Measurements from ENCODE around the gene SNED1.
"Not testable (repeated sequence)": the region's sequence is repeated elsewhere in the genome, so short reads cannot be mapped to it uniquely, and the experiment has no call there.

Gene SNED1

GRCh38 chr2:240968731-240969624 is 29.4 kb upstream of the SNED1 start:
- no peaks in the 10 kb centered on the region for H3K9me3 ChIP-seq (ENCODE audit: control insufficient read depth, insufficient read depth, low read depth, low read length)
- no peak overlapping the region for H3K4me3 ChIP-seq (ENCODE audit: low read depth, low read length)
- no peaks in the 10 kb centered on the region; the same call in 1 of the 2 replicates for H3K27me3 ChIP-seq (ENCODE audit: control insufficient read depth, insufficient read depth, low read length)
- no peaks in the 10 kb centered on the region for H3K4me1 ChIP-seq (ENCODE audit: control insufficient read depth, insufficient read depth, low read length)
- no peak overlapping the region for H3K27ac ChIP-seq (ENCODE audit: low read depth, low read length)
- H3K9ac ChIP-seq (ENCODE audit: low read length) = no peak overlapping the region
- no peaks in the 10 kb centered on the region for H3K36me3 ChIP-seq (ENCODE audit: control insufficient read depth, insufficient read depth, low read length)

GRCh38 chr2:240970104-240970503 is 28.3 kb upstream of the SNED1 start:
- Histone ChIP-seq H3K27ac (ENCODE audit: low read depth, low read length) (no peak overlapping the region), H3K4me1 (ENCODE audit: control insufficient read depth, insufficient read depth, low read length) (no peaks in the 10 kb centered on the region), H3K4me3 (ENCODE audit: low read depth, low read length) (no peak overlapping the region), H3K36me3 (ENCODE audit: control insufficient read depth, insufficient read depth, low read length) (no peaks in the 10 kb centered on the region), H3K9me3 (ENCODE audit: control insufficient read depth, insufficient read depth, low read depth, low read length) (no peaks in the 10 kb centered on the region), H3K9ac (ENCODE audit: low read length) (no peak overlapping the region), H3K27me3 (ENCODE audit: control insufficient read depth, insufficient read depth, low read length) (no peaks in the 10 kb centered on the region; the same call in 1 of the 2 replicates)

GRCh38 chr2:240970816-240971215 is 27.6 kb upstream of the SNED1 start:
- Histone ChIP-seq H3K9me3 (ENCODE audit: control insufficient read depth, insufficient read depth, low read depth, low read length) (no peaks in the 10 kb centered on the region), H3K9ac (ENCODE audit: low read length) (no peak overlapping the region), H3K27me3 (ENCODE audit: control insufficient read depth, insufficient read depth, low read length) (no peaks in the 10 kb centered on the region; the same call in 1 of the 2 replicates), H3K4me3 (ENCODE audit: low read depth, low read length) (no peak overlapping the region), H3K4me1 (ENCODE audit: control insufficient read depth, insufficient read depth, low read length) (no peaks in the 10 kb centered on the region), H3K27ac (ENCODE audit: low read depth, low read length) (no peak overlapping the region), H3K36me3 (ENCODE audit: control insufficient read depth, insufficient read depth, low read length) (no peaks in the 10 kb centered on the region)

- Histone ChIP-seq H3K9ac (ENCODE audit: low read length) (no peak overlapping the region), H3K36me3 (ENCODE audit: control insufficient read depth, insufficient read depth, low read length) (no peaks in the 10 kb centered on the region), H3K27ac (ENCODE audit: low read depth, low read length) (no peak overlapping the region), H3K4me3 (ENCODE audit: low read depth, low read length) (no peak overlapping the region), H3K9me3 (ENCODE audit: control insufficient read depth, insufficient read depth, low read depth, low read length) (no peaks in the 10 kb centered on the region), H3K27me3 (ENCODE audit: control insufficient read depth, insufficient read depth, low read length) (no peaks in the 10 kb centered on the region; the same call in 1 of the 2 replicates), H3K4me1 (ENCODE audit: control insufficient read depth, insufficient read depth, low read length) (no peaks in the 10 kb centered on the region)
Observed at GRCh38 chr2:240972201-240972600, 26.2 kb upstream of the SNED1 start.

GRCh38 chr2:240972636-240973521 is 25.5 kb upstream of the SNED1 start:
- Histone ChIP-seq H3K4me3 (ENCODE audit: low read depth, low read length) (no peak overlapping the region), H3K27ac (ENCODE audit: low read depth, low read length) (no peak overlapping the region), H3K4me1 (ENCODE audit: control insufficient read depth, insufficient read depth, low read length) (no peaks in the 10 kb centered on the region), H3K9ac (ENCODE audit: low read length) (no peak overlapping the region), H3K9me3 (ENCODE audit: control insufficient read depth, insufficient read depth, low read depth, low read length) (no peaks in the 10 kb centered on the region), H3K27me3 (ENCODE audit: control insufficient read depth, insufficient read depth, low read length) (no peaks in the 10 kb centered on the region; the same call in 1 of the 2 replicates), H3K36me3 (ENCODE audit: control insufficient read depth, insufficient read depth, low read length) (no peaks in the 10 kb centered on the region)

GRCh38 chr2:240974771-240975572 is 23.4 kb upstream of the SNED1 start:
- Histone ChIP-seq H3K9me3 (ENCODE audit: control insufficient read depth, insufficient read depth, low read depth, low read length) (no peaks in the 10 kb centered on the region), H3K4me1 (ENCODE audit: control insufficient read depth, insufficient read depth, low read length) (no peaks in the 10 kb centered on the region), H3K4me3 (ENCODE audit: low read depth, low read length) (no peak overlapping the region), H3K36me3 (ENCODE audit: control insufficient read depth, insufficient read depth, low read length) (no peaks in the 10 kb centered on the region), H3K27me3 (ENCODE audit: control insufficient read depth, insufficient read depth, low read length) (no peaks in the 10 kb centered on the region; the same call in 1 of the 2 replicates), H3K27ac (ENCODE audit: low read depth, low read length) (no peak overlapping the region), H3K9ac (ENCODE audit: low read length) (no peak overlapping the region)

GRCh38 chr2:240975903-240976302 is 22.5 kb upstream of the SNED1 start:
- H3K9ac ChIP-seq (ENCODE audit: low read length); H3K4me3 ChIP-seq (ENCODE audit: low read depth, low read length); H3K27me3 ChIP-seq (ENCODE audit: control insufficient read depth, insufficient read depth, low read length); H3K9me3 ChIP-seq (ENCODE audit: control insufficient read depth, insufficient read depth, low read depth, low read length); H3K4me1 ChIP-seq (ENCODE audit: control insufficient read depth, insufficient read depth, low read length); H3K36me3 ChIP-seq (ENCODE audit: control insufficient read depth, insufficient read depth, low read length); H3K27ac ChIP-seq (ENCODE audit: low read depth, low read length): not testable (repeated sequence)

GRCh38 chr2:240981280-240981679 is 17.1 kb upstream of the SNED1 start:
- H3K4me1 ChIP-seq (ENCODE audit: control insufficient read depth, insufficient read depth, low read length) = peaks cover 3% of the 10 kb centered on the region; the same call in 1 of the 2 replicates
- no peak overlapping the region for H3K27ac ChIP-seq (ENCODE audit: low read depth, low read length)
- no peak overlapping the region for H3K9ac ChIP-seq (ENCODE audit: low read length)
- no peaks in the 10 kb centered on the region for H3K9me3 ChIP-seq (ENCODE audit: control insufficient read depth, insufficient read depth, low read depth, low read length)
- H3K27me3 ChIP-seq (ENCODE audit: control insufficient read depth, insufficient read depth, low read length) = peaks cover 30% of the 10 kb centered on the region
- no peak overlapping the region for H3K4me3 ChIP-seq (ENCODE audit: low read depth, low read length)
- no peaks in the 10 kb centered on the region for H3K36me3 ChIP-seq (ENCODE audit: control insufficient read depth, insufficient read depth, low read length)

- Histone ChIP-seq H3K9me3 (ENCODE audit: control insufficient read depth, insufficient read depth, low read depth, low read length) (no peaks in the 10 kb centered on the region), H3K4me1 (ENCODE audit: control insufficient read depth, insufficient read depth, low read length) (peaks cover 3% of the 10 kb centered on the region; the same call in 1 of the 2 replicates), H3K9ac (ENCODE audit: low read length) (no peak overlapping the region), H3K27me3 (ENCODE audit: control insufficient read depth, insufficient read depth, low read length) (peaks cover 30% of the 10 kb centered on the region), H3K4me3 (ENCODE audit: low read depth, low read length) (no peak overlapping the region), H3K27ac (ENCODE audit: low read depth, low read length) (no peak overlapping the region), H3K36me3 (ENCODE audit: control insufficient read depth, insufficient read depth, low read length) (no peaks in the 10 kb centered on the region)
Observed at GRCh38 chr2:240981871-240982800, 16.3 kb upstream of the SNED1 start.

Data from HUES6 (cell line).